VCaP (cell line): ENCODE data around the gene ANTXR1.
A peak's percentile ranks its signal among the peaks of the same experiment; 100 is the strongest.

Experiments used
- H3K27ac ChIP-seq: fragments of 450-650 bp; 2 replicates; pipeline ENCODE4 v1.5.1; 2017
- TF ChIP-seq, protein P1 (sequence below): fragments of 450-650 bp; conservative IDR thresholded peaks from 2 replicates; pipeline ENCODE4 v1.5.1; 2017; ENCODE audit warnings: mild to moderate bottlenecking, moderate library complexity

The ANTXR1 gene

GRCh38 chr2:69026026-69026425 is 13.0 kb downstream of the ANTXR1 start:
- H3K27ac ChIP-seq: no peak overlapping the region
- TF ChIP-seq, protein P1, sequence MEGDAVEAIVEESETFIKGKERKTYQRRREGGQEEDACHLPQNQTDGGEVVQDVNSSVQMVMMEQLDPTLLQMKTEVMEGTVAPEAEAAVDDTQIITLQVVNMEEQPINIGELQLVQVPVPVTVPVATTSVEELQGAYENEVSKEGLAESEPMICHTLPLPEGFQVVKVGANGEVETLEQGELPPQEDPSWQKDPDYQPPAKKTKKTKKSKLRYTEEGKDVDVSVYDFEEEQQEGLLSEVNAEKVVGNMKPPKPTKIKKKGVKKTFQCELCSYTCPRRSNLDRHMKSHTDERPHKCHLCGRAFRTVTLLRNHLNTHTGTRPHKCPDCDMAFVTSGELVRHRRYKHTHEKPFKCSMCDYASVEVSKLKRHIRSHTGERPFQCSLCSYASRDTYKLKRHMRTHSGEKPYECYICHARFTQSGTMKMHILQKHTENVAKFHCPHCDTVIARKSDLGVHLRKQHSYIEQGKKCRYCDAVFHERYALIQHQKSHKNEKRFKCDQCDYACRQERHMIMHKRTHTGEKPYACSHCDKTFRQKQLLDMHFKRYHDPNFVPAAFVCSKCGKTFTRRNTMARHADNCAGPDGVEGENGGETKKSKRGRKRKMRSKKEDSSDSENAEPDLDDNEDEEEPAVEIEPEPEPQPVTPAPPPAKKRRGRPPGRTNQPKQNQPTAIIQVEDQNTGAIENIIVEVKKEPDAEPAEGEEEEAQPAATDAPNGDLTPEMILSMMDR: peak; percentile 72

- H3K27ac ChIP-seq: no peak overlapping the region
- TF ChIP-seq, protein P1: no peak
These were observed 13.9 kb downstream of the ANTXR1 start for GRCh38 chr2:69026691-69027459.

- TF ChIP-seq, protein P1: no peak
- H3K27ac ChIP-seq: no peak overlapping the region
These were observed 17.9 kb downstream of the ANTXR1 start for GRCh38 chr2:69030800-69031428.

DNA sequence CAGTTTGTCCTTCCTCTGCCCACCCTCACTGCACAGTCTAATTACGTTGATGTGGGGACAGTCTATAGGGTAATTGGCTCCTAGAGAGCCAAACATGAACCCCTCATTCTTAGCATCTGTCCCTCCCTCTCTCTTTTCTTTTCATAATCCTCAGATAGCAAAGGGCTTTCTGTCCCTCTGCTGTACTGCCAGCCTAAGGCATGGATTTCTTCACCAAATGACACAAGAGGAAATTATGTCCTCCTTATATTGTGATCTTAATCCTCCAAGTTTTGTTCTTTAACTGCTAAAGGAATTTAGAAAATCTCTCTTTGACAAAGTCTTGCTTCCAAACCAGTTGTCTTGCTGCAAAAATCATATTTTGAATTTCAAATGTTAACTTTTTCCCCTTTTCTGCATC is 18.5 kb downstream of the ANTXR1 start:
- TF ChIP-seq, protein P1: no peak
- no peak overlapping the region for H3K27ac ChIP-seq

DNA sequence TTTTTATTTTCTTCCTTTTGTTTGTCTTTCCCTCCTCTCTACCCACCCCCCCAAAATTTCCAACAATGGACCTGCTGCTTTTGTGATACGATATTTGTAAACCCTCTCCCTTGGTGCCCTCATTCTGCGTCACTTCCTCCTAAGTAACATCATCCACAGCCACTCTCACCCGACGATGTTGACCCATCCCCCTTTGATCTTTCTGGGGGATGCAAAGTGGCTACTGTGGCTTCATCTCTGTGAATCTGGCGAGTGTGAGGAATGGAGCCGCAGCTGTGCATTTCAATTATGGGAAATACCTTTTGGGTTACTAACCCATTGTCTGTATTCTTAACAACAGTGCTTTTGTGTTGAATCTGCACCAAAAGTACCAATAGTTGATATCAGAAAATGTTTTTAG is 19.4 kb downstream of the ANTXR1 start:
- H3K27ac ChIP-seq: no peak overlapping the region
- TF ChIP-seq, protein P1: no peak

DNA sequence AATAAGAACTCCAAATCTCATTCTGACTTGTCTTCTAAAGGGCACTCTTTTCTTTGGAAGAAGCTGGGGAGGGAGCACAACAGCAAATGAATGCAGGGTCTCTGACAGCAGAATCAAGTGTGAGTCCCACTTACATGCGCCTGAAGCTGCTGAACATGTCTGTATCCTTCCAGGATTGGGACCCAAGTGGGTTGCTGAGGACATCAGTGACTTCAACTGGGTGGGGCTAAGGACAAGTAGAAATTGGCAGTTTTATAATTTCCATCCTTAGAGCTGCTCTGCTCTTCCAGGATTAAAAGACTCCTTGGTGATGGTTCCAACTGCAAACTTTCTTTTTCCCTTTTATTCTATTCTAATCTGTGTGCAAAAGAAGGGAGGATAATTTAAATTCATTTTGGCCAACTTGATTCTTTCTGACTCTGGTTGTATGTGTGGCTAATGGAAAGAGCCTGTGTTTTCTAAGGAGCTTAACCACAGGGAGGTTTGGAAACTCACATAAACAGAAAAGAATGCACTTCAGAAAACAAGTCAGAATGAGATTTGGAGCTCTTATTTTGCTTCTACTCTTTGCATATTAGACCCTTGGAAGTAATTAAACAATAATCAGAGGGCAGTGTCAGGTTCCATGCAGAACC is 20.6 kb downstream of the ANTXR1 start:
- TF ChIP-seq, protein P1: no peak
- H3K27ac ChIP-seq: no peak overlapping the region

- TF ChIP-seq, protein P1: no peak
- no peak overlapping the region for H3K27ac ChIP-seq
These were observed 21.1 kb downstream of the ANTXR1 start for GRCh38 chr2:69034122-69034521.
